Jurkat, Clone E6-1 (cell line): Measurements from ENCODE around the gene ABCA13.
"Not testable (repeated sequence)": the region's sequence is repeated elsewhere in the genome, so short reads cannot be mapped to it uniquely, and the experiment has no call there.

Experiments used
- DNase-seq: peaks from one replicate; pipeline ENCODE4 v3.0.0-alpha.2; 2011; ENCODE audit warnings: low read depth, low spot score
- H3K4me3 ChIP-seq: 2 replicates; pipeline ENCODE4 v1.5.1; 2011; ENCODE audit warnings: mild to moderate bottlenecking, low read length, control low read depth, moderate library complexity

ABCA13 gene

DNA sequence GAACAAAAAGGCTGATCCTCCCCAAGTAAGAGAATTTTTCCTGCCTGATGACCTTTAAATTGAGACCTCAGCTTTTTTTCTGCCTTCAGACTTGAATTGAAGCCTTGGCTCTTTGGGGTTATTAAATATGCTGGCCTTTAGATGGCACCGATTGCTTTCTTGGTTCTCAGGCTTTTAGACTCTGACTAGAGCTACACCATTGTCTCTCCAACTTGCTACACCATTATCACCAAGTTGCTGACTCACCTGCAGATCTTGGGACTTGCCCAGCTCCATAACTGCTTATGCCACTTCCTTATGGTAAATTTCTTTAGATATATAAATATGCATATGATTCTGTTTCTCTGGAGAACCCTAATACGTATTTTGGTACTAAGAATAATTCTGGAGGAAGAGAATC, 3.1 kb upstream of the ABCA13 start:
- no peak for DNase-seq
- no peak overlapping the region for H3K4me3 ChIP-seq

DNA sequence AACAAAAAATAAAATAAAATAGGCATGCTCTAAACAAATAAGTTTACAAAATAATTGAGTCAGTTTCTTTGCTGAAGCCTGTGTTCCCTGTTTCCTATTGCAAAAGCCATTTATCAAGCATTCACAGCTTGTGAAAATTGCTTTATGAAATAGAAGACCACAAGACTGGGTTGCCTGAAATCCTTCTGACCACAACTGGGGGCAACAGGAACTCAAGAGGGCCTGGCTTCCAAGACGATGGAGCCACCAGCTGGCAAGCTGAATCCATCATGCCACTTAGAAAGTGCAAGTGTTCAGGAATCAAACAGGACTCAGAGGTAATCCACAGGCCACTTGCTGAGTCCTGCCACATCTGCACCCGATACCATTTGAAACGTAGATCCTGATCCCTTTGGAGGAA, 752 bp upstream of the ABCA13 start:
- DNase-seq = no peak
- no peak overlapping the region for H3K4me3 ChIP-seq

DNA sequence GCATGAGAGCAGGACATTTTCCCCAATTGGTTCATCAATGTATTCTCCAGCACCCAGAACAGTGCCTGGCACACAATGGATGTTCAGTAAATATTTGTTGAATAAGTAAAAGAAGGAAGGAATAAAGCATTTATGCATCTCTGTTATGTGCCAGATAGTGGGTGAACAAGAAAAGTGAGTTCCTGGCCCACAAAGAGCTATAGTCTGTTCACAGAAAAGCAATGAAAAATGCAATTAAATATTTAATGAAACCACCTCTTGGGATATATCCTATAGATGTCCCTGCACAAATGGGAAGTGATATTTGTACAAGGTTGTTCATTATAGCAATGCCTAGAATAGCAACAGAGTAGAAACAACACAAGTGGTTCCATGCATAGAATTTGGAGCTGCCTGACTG, 2.1 kb downstream of the ABCA13 start:
- no peak overlapping the region for H3K4me3 ChIP-seq
- no peak for DNase-seq

DNA sequence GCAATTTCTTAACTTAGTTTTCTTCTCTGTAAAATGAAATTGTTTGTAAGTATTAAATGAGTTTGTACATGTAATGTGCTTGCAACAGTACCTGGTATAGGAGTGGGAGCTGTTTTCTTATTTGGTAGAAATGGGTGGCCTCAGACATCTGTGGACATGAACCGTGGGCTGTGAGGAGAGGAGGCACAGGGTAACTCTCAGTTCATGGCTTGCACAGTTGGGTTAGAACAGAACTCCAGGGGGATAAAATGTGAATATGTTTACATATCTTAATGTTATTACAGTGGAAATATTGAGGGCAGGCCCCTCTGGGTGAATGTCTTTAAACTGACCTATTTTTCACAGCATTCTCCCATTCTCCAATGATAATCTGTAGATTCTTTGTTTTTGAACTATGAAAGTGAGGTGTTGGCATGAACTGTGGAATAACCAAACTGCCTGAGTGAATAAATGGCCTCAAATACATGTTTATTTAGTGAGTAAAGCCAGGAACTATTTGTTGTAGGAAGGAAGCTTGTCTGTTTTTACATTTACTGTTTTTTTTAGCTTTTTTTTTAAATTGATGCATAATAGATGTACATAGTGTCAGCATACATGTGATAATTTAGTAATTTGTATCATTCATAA, 2.6 kb downstream of the ABCA13 start:
- no peak overlapping the region for H3K4me3 ChIP-seq
- no peak for DNase-seq

DNA sequence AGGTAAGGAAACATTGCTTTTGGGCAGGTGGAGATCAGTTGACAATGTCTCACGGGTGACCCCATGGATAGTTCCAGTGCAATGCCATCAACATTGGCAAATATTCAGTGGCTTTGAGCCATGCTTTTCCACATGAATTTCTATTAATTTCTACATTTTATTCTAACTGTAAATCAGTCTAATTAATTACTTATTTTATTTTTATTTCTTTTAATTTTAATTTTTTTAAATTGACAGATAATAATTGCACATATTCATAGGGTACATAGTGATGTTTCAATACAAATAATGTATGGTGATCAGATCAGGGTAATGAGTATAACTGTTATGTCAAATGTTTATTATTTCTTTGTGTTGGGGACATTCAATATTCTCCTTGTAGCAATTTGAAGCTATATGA, 3.8 kb downstream of the ABCA13 start:
- no peak for DNase-seq
- H3K4me3 ChIP-seq = no peak overlapping the region

DNA sequence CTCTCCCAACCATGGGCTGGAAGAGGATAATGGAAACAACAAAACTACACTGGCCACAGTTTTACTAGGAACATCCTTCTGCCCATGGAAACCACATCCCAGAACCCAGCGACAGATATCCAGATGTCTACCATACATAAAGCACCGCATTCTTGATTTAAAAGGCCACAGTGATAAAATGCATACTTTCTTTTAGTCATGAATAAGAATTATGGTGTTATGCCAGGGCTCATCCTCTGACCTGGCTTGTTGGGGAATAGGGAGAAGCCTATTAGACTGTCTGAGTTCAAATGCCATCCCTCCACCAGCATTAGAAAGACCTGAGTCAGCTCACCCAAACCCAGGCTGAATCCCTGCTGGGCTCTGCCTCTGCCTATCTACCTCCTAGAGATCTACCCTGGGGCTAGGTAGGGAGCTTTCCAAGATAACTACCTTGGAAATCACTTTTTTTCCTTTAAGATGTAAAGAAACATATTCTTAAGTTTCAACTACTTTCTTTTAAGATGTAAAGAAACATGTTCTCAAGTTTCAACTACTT, 5.2 kb downstream of the ABCA13 start:
- no peak overlapping the region for H3K4me3 ChIP-seq
- DNase-seq = no peak

DNA sequence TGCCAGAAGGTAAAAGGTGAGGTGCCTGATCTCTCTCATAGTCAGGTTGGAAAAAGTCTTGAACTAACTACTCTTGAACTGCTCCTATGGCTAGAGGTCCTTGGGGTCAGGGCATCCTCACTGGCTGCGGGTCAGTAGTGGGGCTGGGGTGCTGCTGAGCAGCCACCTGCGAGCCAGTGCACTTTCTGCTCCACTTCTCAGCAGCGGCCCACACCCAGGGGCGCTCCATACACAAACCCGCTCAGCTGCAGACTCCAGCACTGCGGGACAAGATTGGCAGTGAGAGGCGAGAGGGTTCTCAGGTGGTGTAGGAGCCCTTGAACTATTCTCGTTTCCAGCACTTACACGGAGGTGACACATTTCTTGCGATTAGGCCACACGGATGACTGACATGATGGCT, 6.0 kb downstream of the ABCA13 start:
- no peak overlapping the region for H3K4me3 ChIP-seq
- DNase-seq = no peak

DNA sequence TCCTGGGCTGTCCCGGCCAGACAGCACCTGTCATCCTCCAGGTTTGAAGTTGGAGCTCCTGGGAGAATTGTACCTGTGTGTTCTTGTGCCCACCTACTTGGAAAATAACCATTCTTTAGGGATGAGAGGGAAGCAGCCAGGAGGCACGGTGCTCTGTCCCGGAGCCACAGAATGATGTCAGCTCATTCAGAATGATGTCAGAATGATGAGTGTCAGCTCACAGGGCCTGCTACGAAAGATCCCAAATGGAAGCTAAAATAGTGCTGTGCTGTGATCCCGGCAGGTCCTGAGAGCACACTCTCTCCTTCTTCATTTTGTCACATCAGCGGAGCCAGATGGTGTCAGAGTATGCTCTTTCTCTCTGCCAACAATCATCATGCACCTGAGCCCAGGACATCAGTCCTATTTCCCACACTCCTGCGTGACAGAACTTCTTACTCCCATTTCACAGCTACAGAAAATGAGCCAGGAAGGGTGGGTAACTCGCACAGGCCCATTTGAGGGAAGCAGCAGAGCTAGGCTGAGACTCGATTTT, 8.3 kb downstream of the ABCA13 start:
- no peak overlapping the region for H3K4me3 ChIP-seq
- DNase-seq = no peak

DNA sequence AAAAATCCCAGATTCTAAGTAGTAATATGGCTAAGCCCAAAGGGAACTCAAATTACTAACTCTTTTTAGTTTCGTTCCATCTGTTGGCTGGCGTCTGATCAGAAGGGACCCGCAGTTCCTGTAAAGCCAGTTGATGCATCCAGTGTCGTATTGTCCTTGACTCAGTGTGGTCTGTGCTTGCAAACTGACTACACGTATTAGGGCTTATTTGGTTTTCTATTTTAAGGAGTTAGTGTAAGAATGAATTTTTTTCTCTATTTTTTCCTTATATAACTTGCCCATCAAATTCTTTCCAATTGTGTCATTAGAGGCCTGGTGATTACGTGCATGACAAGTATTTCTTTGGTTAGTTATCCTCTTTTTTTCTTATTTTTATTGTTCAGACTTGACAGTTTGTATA, 9.7 kb downstream of the ABCA13 start:
- DNase-seq = no peak
- H3K4me3 ChIP-seq = no peak overlapping the region

DNA sequence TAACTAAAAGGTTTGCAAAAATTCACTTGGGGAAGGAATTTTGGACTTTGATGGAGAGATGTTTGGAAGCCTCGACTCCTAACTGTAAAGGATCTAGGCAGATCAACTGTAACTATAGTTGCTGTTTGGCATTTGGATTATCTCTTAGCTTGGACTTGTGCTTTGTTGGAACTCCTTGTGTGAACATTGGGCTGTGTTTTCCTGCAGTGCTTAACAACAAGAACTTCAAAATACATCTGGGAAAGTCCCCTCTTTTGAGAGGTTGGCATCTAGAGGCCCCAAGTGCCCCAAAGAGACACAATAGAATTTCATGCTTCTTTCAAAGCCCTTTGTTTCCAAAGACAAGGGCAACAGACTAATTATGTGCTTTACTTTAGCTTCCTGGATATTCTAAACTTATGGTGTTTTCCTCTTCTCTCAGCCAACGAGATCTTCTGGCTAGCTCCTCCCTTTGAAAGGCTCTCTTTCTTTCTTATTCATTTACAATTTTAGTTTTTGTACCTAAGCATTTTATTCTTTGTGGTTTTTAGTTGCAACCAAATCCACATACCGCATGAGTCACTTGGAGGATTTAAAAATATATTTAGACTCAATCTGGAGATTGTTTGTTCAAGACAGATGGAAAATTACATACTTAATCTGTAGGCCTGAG, 11.6 kb downstream of the ABCA13 start:
- DNase-seq = no peak
- no peak overlapping the region for H3K4me3 ChIP-seq

DNA sequence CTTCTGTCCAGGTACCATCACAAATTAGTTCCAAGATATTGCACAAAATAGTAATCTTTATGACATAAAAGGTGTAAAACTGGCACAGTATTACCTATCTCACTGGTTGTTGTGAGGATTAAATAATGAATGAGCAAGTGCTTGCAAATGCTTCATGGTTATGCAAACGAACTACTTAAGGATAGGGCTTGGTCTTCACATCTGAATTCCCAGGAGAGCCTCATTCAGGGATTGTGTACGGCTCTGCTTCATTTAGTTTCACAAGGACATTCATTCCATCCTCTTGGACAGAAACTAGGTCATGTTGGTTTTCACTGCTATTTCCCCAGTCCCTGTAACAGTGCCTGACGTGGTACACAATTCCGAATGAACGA, 12.1 kb downstream of the ABCA13 start:
- no peak for DNase-seq
- no peak overlapping the region for H3K4me3 ChIP-seq

DNA sequence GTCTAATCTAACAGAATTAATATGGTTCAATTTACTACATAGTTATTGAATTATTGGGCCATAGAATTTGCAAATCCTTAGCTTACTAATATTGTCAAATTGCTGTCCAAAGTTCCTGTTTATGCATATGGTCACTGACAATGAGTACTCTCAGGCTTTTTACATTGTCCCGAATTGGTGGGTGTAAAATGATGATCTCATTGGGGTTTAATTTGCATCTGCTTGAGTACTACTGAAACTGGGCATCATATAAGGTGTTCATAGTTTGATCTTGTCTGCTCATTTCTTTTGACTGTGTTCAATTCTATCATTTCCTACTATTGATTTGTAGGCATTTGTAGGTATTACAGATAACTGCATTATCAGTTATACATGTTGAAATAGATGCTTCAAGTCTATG, 12.7 kb downstream of the ABCA13 start:
- DNase-seq = no peak
- H3K4me3 ChIP-seq = no peak overlapping the region

DNA sequence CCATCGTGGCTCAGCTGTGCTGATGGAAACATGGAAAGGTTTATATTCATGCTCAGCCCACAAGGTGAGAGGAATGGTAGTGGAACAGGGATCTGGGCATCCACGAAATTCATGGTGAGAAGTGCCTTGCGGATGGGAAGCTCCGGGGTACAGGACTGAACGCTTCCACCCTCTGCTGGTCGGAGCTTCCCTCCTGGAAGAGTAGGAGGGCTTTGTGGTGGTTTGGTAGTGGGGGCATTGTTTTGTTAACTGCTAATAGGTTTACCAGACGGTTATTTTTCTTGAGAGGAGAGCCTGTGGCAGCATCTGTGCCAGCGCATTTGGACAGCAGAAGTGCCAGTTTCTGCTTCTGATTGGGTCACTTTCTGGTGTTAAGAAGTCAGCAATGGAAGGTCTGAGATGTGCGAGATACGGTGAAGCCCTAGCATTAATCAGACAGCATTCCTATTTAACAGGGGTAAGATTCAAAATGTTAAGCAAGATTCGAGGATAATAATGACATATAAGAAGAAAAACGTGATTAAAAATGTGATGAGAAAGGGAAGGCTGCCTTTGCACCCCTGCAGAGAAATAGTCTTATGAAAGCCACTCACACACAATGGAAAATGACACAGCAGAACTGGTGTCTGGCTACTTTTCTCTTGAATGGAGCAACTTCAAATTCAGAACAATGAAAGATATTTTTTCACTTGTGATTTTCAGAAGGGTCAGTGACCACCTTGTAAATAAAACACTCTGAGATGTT, 17.7 kb downstream of the ABCA13 start:
- H3K4me3 ChIP-seq = no peak overlapping the region
- no peak for DNase-seq

DNA sequence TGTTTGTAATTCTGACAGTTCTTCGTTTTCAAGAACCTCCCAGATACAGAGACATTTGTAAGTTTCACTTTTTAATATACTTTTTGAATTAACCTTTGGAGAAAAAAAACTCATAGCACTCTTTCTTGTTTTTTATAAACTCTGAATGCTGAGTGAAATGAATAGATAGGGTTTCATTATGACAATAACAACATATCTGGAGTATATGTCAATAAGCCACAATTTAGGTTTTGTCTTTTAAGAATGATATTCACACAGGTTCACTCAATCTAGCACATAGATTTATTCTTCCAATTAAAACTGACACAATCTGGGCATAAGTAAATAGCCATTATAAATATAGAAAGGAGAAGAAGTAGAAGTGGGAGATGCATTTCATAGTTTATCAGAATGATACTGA, 21.7 kb downstream of the ABCA13 start:
- no peak for DNase-seq
- no peak overlapping the region for H3K4me3 ChIP-seq

DNA sequence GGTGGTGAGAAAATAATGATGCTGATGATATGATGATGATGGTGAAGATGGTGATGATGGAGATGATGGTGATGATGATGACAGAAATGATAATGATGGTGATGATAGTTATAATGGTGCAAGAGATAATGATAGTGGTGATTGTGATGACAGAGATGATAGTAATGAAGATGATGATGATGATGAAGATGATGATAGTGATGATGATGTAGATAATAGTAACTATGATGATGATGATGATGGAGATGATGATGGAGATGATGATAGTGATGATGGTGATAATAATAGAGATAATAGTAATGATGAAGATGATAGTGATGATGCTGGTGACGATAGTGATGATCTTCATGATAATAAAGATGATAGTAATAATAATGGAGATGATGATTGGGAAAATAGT, 22.2 kb downstream of the ABCA13 start:
- no peak for DNase-seq
- no peak overlapping the region for H3K4me3 ChIP-seq

DNA sequence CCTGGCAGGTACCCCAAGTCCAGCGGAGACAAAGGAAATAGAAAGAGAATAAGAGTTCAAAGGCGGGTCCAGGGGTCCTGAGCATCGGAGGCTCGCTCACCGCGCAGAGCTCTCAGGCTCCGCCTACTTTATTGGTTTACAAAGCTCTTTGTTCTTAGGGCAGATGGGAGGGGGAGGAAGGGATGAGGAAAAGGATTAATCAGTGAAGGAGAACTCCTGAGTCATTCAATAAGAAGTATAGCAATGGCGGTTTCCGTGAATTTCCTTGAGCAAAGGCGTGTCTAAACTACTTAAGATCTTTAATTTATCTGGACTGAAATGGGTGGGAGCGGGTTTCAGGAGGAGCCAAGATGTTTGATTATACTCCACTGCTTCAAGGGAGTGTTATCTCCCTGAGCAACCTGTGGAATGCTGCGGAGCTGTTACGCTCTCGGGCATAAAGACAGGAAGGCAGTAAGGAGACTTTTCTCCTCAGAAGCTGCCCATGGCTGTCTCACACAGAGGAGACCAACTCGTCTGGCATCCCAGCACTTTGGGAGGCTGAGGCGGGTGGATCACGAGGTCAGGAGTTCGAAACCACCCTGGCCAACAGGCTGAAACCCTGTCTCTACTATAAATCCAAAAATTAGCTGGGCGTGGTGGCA, 29.8 kb downstream of the ABCA13 start:
- not testable (repeated sequence) for H3K4me3 ChIP-seq

DNA sequence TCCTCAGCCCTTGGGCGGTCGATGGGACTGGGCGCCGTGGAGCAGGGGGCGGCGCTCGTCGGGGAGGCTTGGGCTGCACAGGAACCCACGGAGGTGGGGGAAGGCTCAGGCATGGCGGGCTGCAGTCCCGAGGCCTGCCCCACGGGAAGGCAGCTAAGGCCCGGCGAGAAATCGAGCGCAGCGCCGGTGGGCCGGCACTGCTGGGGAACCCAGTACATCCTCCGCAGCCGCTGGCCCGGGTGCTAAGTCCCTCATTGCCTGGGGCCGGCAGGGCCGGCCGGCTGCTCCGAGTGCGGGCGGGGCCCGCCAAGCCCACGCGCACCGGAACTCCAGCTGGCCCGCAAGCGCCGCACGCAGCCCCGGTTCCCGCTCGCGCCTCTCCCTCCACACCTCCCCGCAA, 31.7 kb downstream of the ABCA13 start:
- not testable (repeated sequence) for H3K4me3 ChIP-seq, DNase-seq

More for the DNA sequence above, 29.8 kb downstream of the ABCA13 start:
- not testable (repeated sequence) for DNase-seq

DNA sequence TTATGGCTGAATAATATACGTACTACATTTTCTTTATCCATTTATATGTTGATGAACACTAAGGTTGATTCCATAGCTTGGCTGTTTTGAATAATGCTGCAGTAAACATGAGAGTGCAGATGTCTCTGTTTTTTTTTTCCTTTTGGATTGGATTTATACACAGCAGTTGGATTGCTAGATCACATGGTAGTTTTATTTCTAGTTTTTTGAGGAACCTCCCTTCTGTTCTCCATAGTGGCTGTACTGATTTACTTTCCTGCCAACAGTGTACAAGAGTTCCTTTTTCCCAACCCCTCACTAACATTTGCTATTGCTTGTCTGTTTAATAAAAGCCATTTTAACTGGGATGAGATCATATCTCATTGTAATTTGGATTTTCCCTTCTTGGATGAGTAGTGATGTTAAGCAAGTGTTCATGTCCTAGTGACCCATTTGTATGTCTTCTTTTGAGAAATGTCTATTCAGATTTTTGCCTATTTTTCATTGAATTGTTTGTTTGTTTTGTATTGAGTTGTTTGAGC, 36.0 kb downstream of the ABCA13 start:
- H3K4me3 ChIP-seq = no peak overlapping the region
- DNase-seq = no peak

DNA sequence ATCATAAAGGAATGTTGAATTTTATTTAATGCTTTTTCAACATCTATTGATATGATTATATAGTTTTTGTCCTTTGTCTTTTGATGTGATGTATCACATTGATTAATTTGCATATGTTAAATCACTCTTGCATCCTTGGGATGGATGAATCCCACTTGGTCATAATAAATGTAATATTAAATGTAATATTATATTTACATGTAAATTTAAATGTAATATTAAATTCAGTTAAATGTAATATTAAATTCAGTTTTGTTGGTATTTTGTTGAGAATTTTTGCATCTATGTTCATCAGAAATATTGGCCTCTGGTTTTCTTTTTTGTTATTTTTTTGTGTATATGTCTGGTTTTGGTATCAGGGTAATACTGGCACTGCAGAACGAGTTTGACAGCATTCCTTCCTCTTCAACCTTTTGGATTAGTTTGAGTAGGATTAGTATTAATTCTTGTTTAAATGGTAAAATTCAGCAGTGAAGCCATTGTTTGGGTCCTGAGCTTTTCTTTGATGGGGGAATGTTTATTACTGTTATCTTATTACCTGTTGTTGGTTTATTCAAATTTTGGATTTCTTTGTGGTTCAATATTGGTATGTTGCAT, 37.8 kb downstream of the ABCA13 start:
- H3K4me3 ChIP-seq = no peak overlapping the region
- DNase-seq = no peak
